ENCODE data around the gene ZNF462.
"Not testable (repeated sequence)": the region's sequence is repeated elsewhere in the genome, so short reads cannot be mapped to it uniquely, and the experiment has no call there.

ZNF462 gene

DNA sequence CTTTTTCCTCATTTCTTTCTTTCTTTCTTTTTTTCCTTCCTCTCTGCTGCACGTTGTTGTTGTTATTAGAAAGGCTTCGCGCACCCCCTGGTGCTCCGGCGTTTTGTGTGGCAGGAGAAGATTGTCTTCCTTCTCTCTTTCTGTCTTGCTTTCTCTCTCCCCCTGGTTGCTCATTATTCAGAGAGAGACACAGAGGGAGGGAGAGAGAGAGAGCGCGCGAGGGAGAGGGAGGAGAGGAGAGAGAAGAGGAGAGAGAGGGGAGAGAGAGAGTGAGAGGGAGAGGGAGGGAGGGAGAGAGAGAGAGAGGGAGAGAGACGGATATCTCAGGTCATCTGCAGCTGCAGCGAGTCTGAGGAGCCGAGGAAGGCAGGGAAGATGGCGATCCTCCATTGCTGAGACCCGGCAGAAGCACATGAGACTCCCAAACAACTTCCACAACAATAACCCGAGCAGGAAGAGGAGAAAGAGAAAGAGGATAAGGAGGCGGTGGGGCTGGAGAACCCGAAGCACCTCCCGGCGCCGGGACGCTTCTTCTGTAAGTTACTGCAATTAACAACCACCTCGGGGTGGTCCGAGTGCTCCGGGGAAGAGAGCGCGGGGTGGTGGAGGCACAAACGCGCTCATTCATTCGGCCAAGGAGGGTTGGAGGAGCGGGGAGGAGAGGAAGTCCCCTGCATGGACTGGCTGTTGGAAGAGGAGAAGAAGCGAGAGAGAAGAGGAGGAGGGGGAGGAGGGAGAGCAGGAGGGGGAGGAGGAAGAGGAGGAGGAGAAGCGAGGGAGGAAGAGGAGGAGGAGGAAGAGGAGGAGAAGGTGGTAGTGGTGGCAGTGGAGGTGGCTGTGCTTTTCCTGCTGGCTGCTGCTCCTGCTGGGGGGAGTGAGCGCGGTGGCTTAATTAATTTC is at the start of gene ZNF462:
Gene ZNF462 (plus strand): TSS at position 346 of the 900 bp plus-strand sequence. CDS start 60,218 bp downstream, outside the sequence.
- no peak for DNase-seq (ENCODE audit: low read depth)

DNA sequence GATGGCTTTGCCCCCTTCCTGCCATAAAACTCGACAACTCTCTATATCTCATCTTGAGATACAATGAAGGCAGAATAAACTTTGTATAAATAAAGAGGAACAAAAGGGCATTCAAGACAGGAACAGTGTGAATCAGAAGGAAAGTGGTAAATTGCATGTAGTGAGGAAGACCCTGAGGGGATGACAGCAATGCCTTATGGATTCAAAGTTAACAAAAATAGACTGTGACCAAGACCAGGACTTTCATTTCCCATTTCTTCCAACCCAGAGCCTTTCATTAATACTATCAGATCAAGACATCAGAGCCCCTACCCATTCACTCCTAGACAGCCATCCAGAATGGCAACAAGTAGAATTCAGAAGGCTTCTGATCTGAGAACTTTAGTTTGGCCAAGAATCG is 46.4 kb upstream of the ZNF462 start:
- DNase-seq (ENCODE audit: low read depth), result no peak

- DNase-seq (ENCODE audit: low read depth), result no peak
These were observed 44.9 kb upstream of the ZNF462 start for GRCh38 chr9:106818034-106818433.

- no peak for DNase-seq (ENCODE audit: low read depth)
These were observed 42.1 kb upstream of the ZNF462 start for GRCh38 chr9:106820866-106821265.

DNA sequence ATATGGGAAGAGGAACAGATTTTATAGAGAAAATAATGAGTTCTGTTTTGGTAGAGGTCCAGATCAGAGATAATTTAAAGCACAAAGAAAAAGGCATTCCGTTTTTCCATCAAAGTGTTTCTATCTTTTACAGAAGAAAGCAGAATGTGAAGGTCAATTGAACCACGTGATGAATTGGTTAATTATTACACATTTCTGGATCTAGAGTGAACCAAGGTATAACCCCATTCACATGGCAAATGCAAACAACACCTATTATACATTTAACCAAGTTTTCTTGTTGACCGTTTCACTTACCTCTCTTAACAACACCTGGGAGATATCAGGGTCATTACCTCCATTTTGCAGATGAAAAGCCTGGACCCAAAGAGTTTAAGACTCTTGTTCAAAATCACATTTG is 34.9 kb upstream of the ZNF462 start:
- DNase-seq (ENCODE audit: low read depth), result no peak

- no peak for DNase-seq (ENCODE audit: low read depth)
These were observed 34.0 kb upstream of the ZNF462 start for GRCh38 chr9:106828965-106829364.

GRCh38 chr9:106829666-106830408 is 33.1 kb upstream of the ZNF462 start:
- DNase-seq (ENCODE audit: low read depth), result no peak

DNA sequence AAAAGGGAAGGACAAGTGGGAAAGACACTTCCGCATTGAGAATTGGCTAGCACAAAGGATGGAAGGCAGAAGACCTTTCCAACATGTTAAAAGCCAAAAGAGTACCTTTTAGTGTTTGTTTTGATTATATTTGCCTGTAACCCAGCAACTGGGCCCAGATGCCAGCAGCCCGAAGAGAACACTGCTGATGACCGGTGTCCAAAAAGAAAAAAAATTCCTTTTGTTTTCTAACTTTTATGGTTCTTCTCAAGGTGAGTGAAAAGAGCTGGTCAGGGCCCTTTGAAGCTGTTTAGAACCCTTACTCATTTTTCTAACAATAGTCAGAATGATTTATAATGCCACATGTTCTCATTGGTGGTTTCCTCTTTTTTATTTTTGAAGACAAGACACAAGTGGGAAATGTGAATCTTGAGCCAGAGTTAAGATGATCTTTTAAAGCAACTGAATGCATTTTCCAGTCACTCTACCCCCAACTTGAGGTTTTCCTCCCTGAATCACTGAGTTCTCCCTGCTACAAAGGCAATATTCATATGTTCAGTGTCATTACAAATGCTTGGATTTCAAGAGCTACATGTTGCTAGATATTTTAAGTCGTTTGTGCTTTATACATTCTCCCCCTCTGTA is 32.3 kb upstream of the ZNF462 start:
- no peak for DNase-seq (ENCODE audit: low read depth)

DNA sequence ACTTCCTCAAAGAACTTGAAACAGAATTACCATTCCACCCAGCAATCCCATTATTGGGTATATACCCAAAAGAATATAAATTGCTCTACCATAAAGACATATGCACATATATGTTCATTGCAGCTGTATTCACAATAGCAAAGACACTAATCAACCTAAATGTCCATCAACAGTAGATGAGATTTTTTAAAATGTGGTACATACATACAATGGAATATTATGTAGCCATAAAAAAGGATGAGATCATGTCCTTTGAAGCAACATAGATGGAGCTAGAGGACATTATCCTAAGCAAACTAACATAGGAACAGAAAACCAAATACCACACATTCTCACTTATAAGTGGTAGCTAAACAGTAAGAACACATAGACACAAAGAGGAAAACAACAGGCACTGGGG is 28.1 kb upstream of the ZNF462 start:
- no peak for DNase-seq (ENCODE audit: low read depth)

DNA sequence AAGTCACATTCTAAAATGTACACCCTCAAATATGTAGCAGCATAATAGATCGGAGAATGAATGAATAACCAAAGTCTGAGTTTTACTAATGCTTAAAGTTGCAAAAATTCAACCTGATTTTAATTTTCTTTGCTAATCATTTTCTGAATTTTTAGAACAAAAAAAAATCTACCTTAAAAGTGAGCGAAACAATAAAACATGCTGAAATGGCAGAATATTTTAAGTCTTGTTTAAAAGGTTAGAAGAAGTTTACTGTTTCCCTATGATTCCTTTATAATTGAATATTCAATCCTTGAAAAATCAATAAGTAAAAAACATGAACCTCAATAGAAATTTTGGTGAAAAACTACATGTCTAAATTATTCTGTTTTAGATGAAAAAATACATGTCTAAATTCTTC is 27.1 kb upstream of the ZNF462 start:
- no peak for DNase-seq (ENCODE audit: low read depth)

GRCh38 chr9:106843371-106843770 is 19.6 kb upstream of the ZNF462 start:
- no peak for DNase-seq (ENCODE audit: low read depth)

DNA sequence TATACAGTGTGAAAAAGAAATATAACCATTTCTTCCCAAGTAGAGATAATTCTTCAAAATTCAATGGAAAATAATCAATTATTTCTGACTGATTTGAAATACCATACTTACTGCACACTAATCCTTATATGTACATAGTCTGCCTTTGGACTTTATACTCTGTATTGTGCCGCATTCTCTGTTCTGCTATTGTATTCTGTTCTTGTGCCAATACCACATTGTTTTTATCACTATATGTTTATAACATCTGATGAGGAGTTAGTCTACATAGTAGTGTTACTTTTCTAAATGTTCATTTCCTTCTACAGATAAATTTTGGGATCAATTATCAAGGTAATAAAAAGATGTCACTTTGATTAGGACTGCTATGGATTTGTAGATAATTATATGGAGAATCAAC is 16.7 kb upstream of the ZNF462 start:
- DNase-seq (ENCODE audit: low read depth), result no peak

DNA sequence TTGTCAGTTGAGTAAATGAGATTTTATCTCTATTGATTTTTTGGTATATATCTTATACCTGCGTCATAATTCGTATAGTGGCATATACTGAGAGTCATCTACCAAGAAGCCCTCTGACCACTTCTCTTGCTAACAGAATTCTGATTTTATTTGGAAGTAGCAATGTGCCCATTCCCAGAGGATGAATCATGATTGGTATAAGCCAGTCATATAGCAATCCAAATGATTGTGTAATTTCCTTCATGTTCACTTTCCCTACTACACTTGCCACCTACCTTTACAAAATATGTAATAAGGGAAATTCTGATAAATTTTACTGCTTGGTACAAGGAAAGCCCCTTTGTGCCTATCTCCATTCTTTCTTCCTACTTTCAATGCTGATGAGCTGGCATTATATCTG is 16.1 kb upstream of the ZNF462 start:
- no peak for DNase-seq (ENCODE audit: low read depth)

DNA sequence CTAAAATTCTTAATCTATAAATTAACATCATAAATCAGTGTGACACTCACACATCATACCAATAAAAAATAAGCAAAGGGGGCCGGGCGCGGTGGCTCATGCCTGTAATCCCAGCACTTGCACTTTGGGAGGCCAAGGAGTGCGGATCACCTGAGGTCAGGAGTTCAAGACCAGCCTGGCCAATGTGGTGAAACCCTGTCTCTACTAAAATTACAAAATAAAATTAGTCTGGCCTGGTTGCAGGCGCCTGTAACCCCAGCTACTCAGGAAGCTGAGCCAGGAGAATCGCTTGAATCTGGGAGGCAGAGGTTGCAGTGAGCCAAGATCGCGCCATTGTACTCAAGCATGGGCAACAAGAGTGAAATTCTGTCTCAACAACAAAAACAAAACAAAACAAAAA is 11.3 kb upstream of the ZNF462 start:
- DNase-seq (ENCODE audit: low read depth), result not testable (repeated sequence)

DNA sequence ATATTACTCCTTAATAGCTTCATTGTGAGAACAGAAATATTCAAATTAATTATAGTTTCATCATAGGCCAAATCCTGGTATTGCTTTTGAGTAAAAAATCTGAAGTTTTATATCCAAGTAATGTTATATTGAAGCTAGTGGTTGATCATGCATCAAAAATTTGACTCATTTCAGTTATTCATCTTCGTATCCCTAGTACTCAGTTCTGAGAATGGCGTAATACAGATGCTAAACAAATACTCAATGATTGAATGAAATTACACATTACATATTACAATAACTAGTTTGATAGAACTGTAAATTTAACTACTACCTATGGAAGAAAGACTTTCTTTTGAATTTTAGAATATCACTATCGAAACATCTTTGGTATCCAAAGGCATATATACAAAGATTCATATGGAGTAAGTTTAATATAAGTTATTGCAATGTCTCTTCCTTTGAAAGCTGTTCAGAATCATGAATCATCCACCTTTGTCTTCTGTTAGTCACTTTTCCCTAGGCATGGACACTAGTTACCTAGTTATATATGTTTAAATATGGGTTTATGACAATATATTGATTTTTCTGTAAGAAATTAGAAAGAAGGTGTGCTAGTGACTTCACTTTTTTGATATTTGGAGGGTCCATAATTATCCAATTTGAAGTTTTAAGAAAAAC is 5.0 kb upstream of the ZNF462 start:
- DNase-seq (ENCODE audit: low read depth), result no peak

DNA sequence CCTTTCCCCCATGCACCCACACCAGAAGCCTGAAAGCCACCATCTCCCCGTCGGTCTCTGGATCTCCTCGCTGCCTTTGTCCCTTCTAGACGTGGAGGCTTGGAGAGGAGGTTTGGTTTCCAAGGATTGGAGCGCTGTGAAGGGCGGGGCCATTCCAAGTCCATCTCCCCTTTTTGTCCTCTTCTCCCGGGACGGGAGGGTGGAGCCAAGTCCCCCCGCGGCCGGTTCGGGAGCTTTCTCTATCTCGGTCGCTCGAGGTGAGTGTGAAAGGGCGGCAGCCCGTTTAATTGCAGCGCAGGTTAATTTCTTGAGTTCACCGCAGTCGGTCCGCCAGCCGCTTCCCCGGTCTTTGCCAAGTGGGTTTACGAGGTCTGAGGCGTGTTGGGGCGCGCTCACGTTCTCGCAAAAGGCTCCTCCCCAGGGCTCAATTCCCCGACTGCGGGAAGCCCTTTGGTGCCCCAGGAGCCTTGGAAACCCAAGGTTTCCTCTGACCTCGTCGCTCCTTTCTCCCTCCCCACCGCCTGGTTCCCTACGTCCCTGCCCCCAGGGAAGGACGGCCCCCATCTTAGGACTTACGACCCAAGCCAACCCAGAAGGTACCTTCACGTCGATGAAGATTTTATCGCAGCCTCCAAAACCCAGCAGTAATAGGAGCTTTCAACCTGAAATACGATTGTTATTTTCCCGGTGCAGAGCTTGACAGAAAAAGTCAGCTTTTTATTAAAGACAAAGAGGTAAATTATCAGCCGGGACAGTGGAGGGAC is 2.8 kb upstream of the ZNF462 start:
- no peak for DNase-seq (ENCODE audit: low read depth)

- DNase-seq (ENCODE audit: low read depth), result no peak
These were observed 2.0 kb upstream of the ZNF462 start for GRCh38 chr9:106860721-106861639.

GRCh38 chr9:106861640-106862109 is 1.3 kb upstream of the ZNF462 start:
- no peak for DNase-seq (ENCODE audit: low read depth)

GRCh38 chr9:106862110-106862820 is 701 bp upstream of the ZNF462 start:
- DNase-seq (ENCODE audit: low read depth), result no peak
